OCI-LY1 (cell line): ENCODE results near the gene PIP.

Experiments used
- H2AFZ ChIP-seq: fragments of 200-600 bp; sonication (generic), shearing (Covaris generic); 2 replicates; pipeline ENCODE4 v1.6.0; 2014; ENCODE audit warnings: antibody characterized with exemption, mild to moderate bottlenecking, low read length
- H3F3A ChIP-seq: fragments of 200-600 bp; sonication (generic), shearing (Covaris generic); 2 replicates; pipeline ENCODE4 v1.6.0; 2014; ENCODE audit warnings: mild to moderate bottlenecking, antibody characterized with exemption, low read length, moderate library complexity; ENCODE audit not compliant: insufficient read depth
- H3K27ac ChIP-seq: fragments of 200-600 bp; sonication (generic); 2 replicates; pipeline ENCODE4 v1.5.1; 2014; ENCODE audit warnings: low read length, mixed run types, mild to moderate bottlenecking, low read depth; ENCODE audit not compliant: poor library complexity, severe bottlenecking
- H3K27me3 ChIP-seq: fragments of 200-600 bp; sonication (generic); 2 replicates; pipeline ENCODE4 v1.6.0; 2014; ENCODE audit warnings: antibody characterized with exemption, mild to moderate bottlenecking, low read length, moderate library complexity; ENCODE audit not compliant: insufficient read depth
- H3K36me3 ChIP-seq: fragments of 200-600 bp; sonication (generic); 2 replicates; pipeline ENCODE4 v1.6.1; 2014; ENCODE audit warnings: mild to moderate bottlenecking, antibody characterized with exemption, low read length, moderate library complexity, mixed read lengths; ENCODE audit not compliant: insufficient read depth
- H3K4me1 ChIP-seq: fragments of 200-600 bp; sonication (generic); 2 replicates; pipeline ENCODE4 v1.5.1; 2014; ENCODE audit warnings: mild to moderate bottlenecking, low read length, moderate library complexity; ENCODE audit not compliant: insufficient read depth, severe bottlenecking
- H3K4me2 ChIP-seq: fragments of 200-600 bp; sonication (generic), shearing (Covaris generic); 2 replicates; pipeline ENCODE4 v1.6.1; 2014; ENCODE audit warnings: low read length
- H3K4me3 ChIP-seq: fragments of 200-600 bp; sonication (generic); 2 replicates; pipeline ENCODE4 v1.5.1; 2014; ENCODE audit warnings: low read length, low read depth, mild to moderate bottlenecking, mixed read lengths; ENCODE audit not compliant: poor library complexity, severe bottlenecking
- H3K79me2 ChIP-seq: fragments of 200-600 bp; shearing (Covaris generic); 2 replicates; pipeline ENCODE4 v1.6.1; 2016; ENCODE audit warnings: mixed run types, low read length, mixed read lengths; ENCODE audit not compliant: insufficient read depth
- H3K9ac ChIP-seq: fragments of 200-600 bp; sonication (generic), shearing (Covaris generic); 2 replicates; pipeline ENCODE4 v1.6.1; 2014; ENCODE audit warnings: mild to moderate bottlenecking, low read length, mixed read lengths
- H3K9me2 ChIP-seq: fragments of 200-600 bp; sonication (generic), shearing (Covaris generic); 2 replicates; pipeline ENCODE4 v1.6.1; 2014; ENCODE audit warnings: low read depth, mild to moderate bottlenecking, low read length, mixed read lengths
- H3K9me3 ChIP-seq: fragments of 200-600 bp; shearing (Covaris generic); 2 replicates; pipeline ENCODE4 v1.6.1; 2014; ENCODE audit warnings: low read length, mixed read lengths
- H4K20me1 ChIP-seq: fragments of 200-600 bp; sonication (generic), shearing (Covaris generic); 2 replicates; pipeline ENCODE4 v1.6.0; 2016; ENCODE audit warnings: mild to moderate bottlenecking, low read length; ENCODE audit not compliant: insufficient read depth
- CTCF ChIP-seq: fragments of 200-600 bp; sonication (generic), shearing (Covaris generic); IDR thresholded peaks from 2 replicates; pipeline ENCODE4 v1.5.1; 2017; ENCODE audit warnings: mild to moderate bottlenecking, antibody characterized with exemption, low read length, moderate library complexity, mixed read lengths
- EZH2 ChIP-seq: fragments of 200-600 bp; sonication (generic), shearing (Covaris generic); IDR thresholded peaks from 2 replicates; pipeline ENCODE4 v1.8.0; 2017; ENCODE audit warnings: borderline replicate concordance, mixed run types, mild to moderate bottlenecking, antibody characterized with exemption, low read length, moderate library complexity, mixed read lengths

PIP gene

GRCh38 chr7:143185551-143185950 is 53.7 kb downstream of the PIP start:
- H3K27ac ChIP-seq, result no peak overlapping the region
- TF ChIP-seq EZH2 (no peak), CTCF (no peak)
- no peaks in the 10 kb centered on the region for H3K36me3 ChIP-seq
- H4K20me1 ChIP-seq, result no peaks in the 10 kb centered on the region; the same call in 1 of the 2 replicates
- no peak overlapping the region for H3K9ac ChIP-seq
- H3K9me2 ChIP-seq, result 0 out of 2 replicates have a peak, but pooled peaks cover 3% of the 10 kb centered on the region
- no peaks in the 10 kb centered on the region for H3K79me2 ChIP-seq
- no peak overlapping the region for H3K4me3 ChIP-seq
- H3K4me1 ChIP-seq, result no peaks in the 10 kb centered on the region
- H3F3A ChIP-seq, result no peaks in the 10 kb centered on the region
- no peak overlapping the region for H2AFZ ChIP-seq
- H3K27me3 ChIP-seq, result no peaks in the 10 kb centered on the region
- H3K9me3 ChIP-seq, result no peaks in the 10 kb centered on the region
- H3K4me2 ChIP-seq, result no peak overlapping the region

- no peak overlapping the region for H2AFZ ChIP-seq
Measured at GRCh38 chr7:143188994-143189393, 57.1 kb downstream of the PIP start.

More at GRCh38 chr7:143188994-143189393, 57.1 kb downstream of the PIP start:
- no peaks in the 10 kb centered on the region for H3K27me3 ChIP-seq
- H3K4me1 ChIP-seq, result no peaks in the 10 kb centered on the region
- H3K9me2 ChIP-seq, result 0 out of 2 replicates have a peak, but pooled peaks cover 3% of the 10 kb centered on the region
- TF ChIP-seq CTCF (no peak), EZH2 (no peak)
- H3K9me3 ChIP-seq, result no peaks in the 10 kb centered on the region
- H3K4me2 ChIP-seq, result no peak overlapping the region
- no peaks in the 10 kb centered on the region for H3K79me2 ChIP-seq
- H4K20me1 ChIP-seq, result no peaks in the 10 kb centered on the region
- no peak overlapping the region for H3K4me3 ChIP-seq
- no peaks in the 10 kb centered on the region for H3K36me3 ChIP-seq
- H3K9ac ChIP-seq, result no peak overlapping the region
- no peak overlapping the region for H3K27ac ChIP-seq
- H3F3A ChIP-seq, result no peaks in the 10 kb centered on the region
